ENCODE measurements around the gene BAHCC1. TPM values are rescaled to one million over a fixed set of nuclear protein-coding genes. Genes with fewer than 3 reads are reported as not detected.

Gene BAHCC1
- total and polyA plus RNA-seq, 10 of the 15 experiments (the other 5 are each of a cell fraction or from before 2014, with no cell fraction given) = 0.03 to 0.14 (median 0.11) TPM; not detected in 6

- WGBS (ENCODE audit: insufficient coverage, insufficient replicate concordance, low lambda C conversion rate, missing lambda C conversion rate) = 16% methylated on average over 19 of the region's 19 CpGs
- Histone ChIP-seq H4K20me1 (ENCODE audit: control insufficient read depth, insufficient read depth) (no peaks in the 10 kb centered on the region), H3K36me3 (ENCODE audit: control insufficient read depth in 2 of 2, insufficient read depth in 2 of 2, low read length in 1 of 2) (no peaks in the 10 kb centered on the region), H3K79me2 (ENCODE audit: control insufficient read depth, insufficient read depth, low read length) (no peaks in the 10 kb centered on the region), H3K4me1 (ENCODE audit: control insufficient read depth, insufficient read depth, low read length) (no peaks in the 10 kb centered on the region; the same call in 1 of the 2 replicates), H3K27me3 (replicated peaks in 1 of 2; ENCODE audit: control insufficient read depth in 2 of 2, insufficient read depth in 2 of 2, low read length in 1 of 2) (peaks cover 16 to 42% of the 10 kb centered on the region in 2 experiments), H3K4me3 (no peak overlapping the region), H3K27ac (ENCODE audit: control insufficient read depth, insufficient read depth) (no peak overlapping the region), H2AFZ (ENCODE audit: control insufficient read depth, low read depth, low read length) (no peak overlapping the region), H3K4me2 (ENCODE audit: control insufficient read depth, insufficient read depth) (no peak overlapping the region), H3K9ac (ENCODE audit: control insufficient read depth, insufficient read depth, low read length) (no peak overlapping the region), H3K9me3 (replicated peaks; ENCODE audit: control insufficient read depth, insufficient read depth, low read length) (no peaks in the 10 kb centered on the region)
- in situ Hi-C loops (cut with MboI) (no loop called here), intact Hi-C loops (cut with micrococcal nuclease; ENCODE audit: unreplicated experiment) (no loop called here)
- no TSS peak for BruUV-seq (replicated peaks)
- ChIA-PET CTCF (interaction anchor here (0.6 to 2.1 kb wide), 4 partner anchors 39 to 110 kb away, joined by 3 to 5 read pairs (median 3); no protein-coding TSS in a partner anchor), SMC1A (ENCODE audit: uncharacterized antibody, unreplicated experiment) (no interaction called here), POLR2A (no interaction called here), RAD21 (ENCODE audit: unreplicated experiment) (no interaction called here)
- ATAC-seq (peak; percentile 47; the same call in 2 of the 3 replicates), DNase-seq (ENCODE audit: low read depth, low spot score) (no peak), FAIRE-seq (no peak)
- TF ChIP-seq, protein P1, sequence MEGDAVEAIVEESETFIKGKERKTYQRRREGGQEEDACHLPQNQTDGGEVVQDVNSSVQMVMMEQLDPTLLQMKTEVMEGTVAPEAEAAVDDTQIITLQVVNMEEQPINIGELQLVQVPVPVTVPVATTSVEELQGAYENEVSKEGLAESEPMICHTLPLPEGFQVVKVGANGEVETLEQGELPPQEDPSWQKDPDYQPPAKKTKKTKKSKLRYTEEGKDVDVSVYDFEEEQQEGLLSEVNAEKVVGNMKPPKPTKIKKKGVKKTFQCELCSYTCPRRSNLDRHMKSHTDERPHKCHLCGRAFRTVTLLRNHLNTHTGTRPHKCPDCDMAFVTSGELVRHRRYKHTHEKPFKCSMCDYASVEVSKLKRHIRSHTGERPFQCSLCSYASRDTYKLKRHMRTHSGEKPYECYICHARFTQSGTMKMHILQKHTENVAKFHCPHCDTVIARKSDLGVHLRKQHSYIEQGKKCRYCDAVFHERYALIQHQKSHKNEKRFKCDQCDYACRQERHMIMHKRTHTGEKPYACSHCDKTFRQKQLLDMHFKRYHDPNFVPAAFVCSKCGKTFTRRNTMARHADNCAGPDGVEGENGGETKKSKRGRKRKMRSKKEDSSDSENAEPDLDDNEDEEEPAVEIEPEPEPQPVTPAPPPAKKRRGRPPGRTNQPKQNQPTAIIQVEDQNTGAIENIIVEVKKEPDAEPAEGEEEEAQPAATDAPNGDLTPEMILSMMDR (IDR thresholded peaks at IDR 0.05 in 2 of 3, conservative IDR thresholded peaks at IDR 0.05 in 1 of 3; ENCODE audit: control insufficient read depth in 2 of 3, extremely low read depth in 1 of 3, insufficient read depth in 1 of 3, low read depth in 3 of 3, low read length in 3 of 3) = peak in 2 of 3 experiments; percentile 7 to 26; a peak in 2 of 6 replicates
- TF ChIP-seq HCFC1 (IDR thresholded peaks at IDR 0.05; ENCODE audit: low read length) = no peak
These were observed 6.7 kb downstream of the BAHCC1 start for GRCh38 chr17:81401723-81402529.

- BruUV-seq (replicated peaks) = no TSS peak
- no peak for ATAC-seq
- no peak for DNase-seq (ENCODE audit: low read depth, low spot score)
- ChIA-PET CTCF (interaction anchor here (0.8 to 2.1 kb wide), 3 partner anchors 38 to 111 kb away, joined by 3 to 5 read pairs (median 3); no protein-coding TSS in a partner anchor), SMC1A (ENCODE audit: uncharacterized antibody, unreplicated experiment) (interaction anchor here (0.6 kb wide), 1 partner anchor 111 kb away, joined by 3 read pairs; no protein-coding TSS in a partner anchor), POLR2A (no interaction called here), RAD21 (ENCODE audit: unreplicated experiment) (no interaction called here)
- Histone ChIP-seq H3K4me2 (ENCODE audit: control insufficient read depth, insufficient read depth) (no peak overlapping the region), H3K9ac (ENCODE audit: control insufficient read depth, insufficient read depth, low read length) (no peak overlapping the region), H2AFZ (ENCODE audit: control insufficient read depth, low read depth, low read length) (no peak overlapping the region), H3K9me3 (replicated peaks; ENCODE audit: control insufficient read depth, insufficient read depth, low read length) (no peaks in the 10 kb centered on the region), H3K4me3 (no peak overlapping the region), H3K79me2 (ENCODE audit: control insufficient read depth, insufficient read depth, low read length) (no peaks in the 10 kb centered on the region), H3K27me3 (replicated peaks in 1 of 2; ENCODE audit: control insufficient read depth in 2 of 2, insufficient read depth in 2 of 2, low read length in 1 of 2) (peaks cover 12 to 36% of the 10 kb centered on the region in 2 experiments), H3K4me1 (ENCODE audit: control insufficient read depth, insufficient read depth, low read length) (no peaks in the 10 kb centered on the region; the same call in 1 of the 2 replicates), H4K20me1 (ENCODE audit: control insufficient read depth, insufficient read depth) (no peaks in the 10 kb centered on the region), H3K36me3 (ENCODE audit: control insufficient read depth in 2 of 2, insufficient read depth in 2 of 2, low read length in 1 of 2) (no peaks in the 10 kb centered on the region), H3K27ac (ENCODE audit: control insufficient read depth, insufficient read depth) (no peak overlapping the region)
- in situ Hi-C loops (cut with MboI) (no loop called here), intact Hi-C loops (cut with micrococcal nuclease; ENCODE audit: unreplicated experiment) (no loop called here)
- FAIRE-seq = no peak
- 33% methylated on average over 9 of the region's 9 CpGs for WGBS (ENCODE audit: insufficient coverage, insufficient replicate concordance, low lambda C conversion rate, missing lambda C conversion rate)
- TF ChIP-seq CUX1 (IDR thresholded peaks at IDR 0.05; ENCODE audit: insufficient replicate concordance, low read depth, low read length) (no peak), CREM (IDR thresholded peaks at IDR 0.05; ENCODE audit: low read depth) (no peak), NRF1 (conservative IDR thresholded peaks at IDR 0.05; ENCODE audit: low read depth, low read length) (no peak), MTA2 (IDR thresholded peaks at IDR 0.05; ENCODE audit: low read depth) (no peak), ATF7 (IDR thresholded peaks at IDR 0.05; ENCODE audit: low read depth) (no peak)
These were observed 7.3 kb downstream of the BAHCC1 start for GRCh38 chr17:81402530-81402941.
